SK-N-SH treated with all-trans-retinoic acid at 6 μM for 48 hours (cell line): Measurements from ENCODE around the gene FGL2.

Experiments
- ATAC-seq: fragments of 200-7000 bp; cut with Tn5 transposase; 3 replicates; pipeline ENCODE4 v1.9.1; 2020; ENCODE audit warnings: mild to moderate bottlenecking, moderate library complexity
- ARNTL ChIP-seq: fragments of 450-650 bp; formaldehyde crosslinking; IDR thresholded peaks from 2 replicates; pipeline ENCODE4 v1.5.0; 2020; ENCODE audit warnings: low read depth, mild to moderate bottlenecking, moderate library complexity, borderline replicate concordance
- CSDC2 ChIP-seq: fragments of 250-450 bp; sonication (Bioruptor Pico); IDR thresholded peaks from 2 replicates; pipeline ENCODE4 v1.5.0; 2020; ENCODE audit warnings: mild to moderate bottlenecking, moderate library complexity
- ESRRG ChIP-seq: fragments of 250-450 bp; sonication (Bioruptor Pico); IDR thresholded peaks from 2 replicates; pipeline ENCODE4 v1.6.1; 2021; ENCODE audit warnings: mild to moderate bottlenecking
- GLIS3 ChIP-seq: fragments of 250-450 bp; sonication (Bioruptor Pico); IDR thresholded peaks from 2 replicates; pipeline ENCODE4 v1.5.0; 2020; ENCODE audit warnings: mild to moderate bottlenecking, moderate library complexity
- ISL1 ChIP-seq: fragments of 250-450 bp; sonication (Bioruptor Pico); IDR thresholded peaks from 2 replicates; pipeline ENCODE4 v2.1.2; 2022; ENCODE audit warnings: mild to moderate bottlenecking, moderate library complexity
- OSR1 ChIP-seq: fragments of 250-450 bp; sonication (Bioruptor Pico); IDR thresholded peaks from 2 replicates; pipeline ENCODE4 v1.8.0; 2022; ENCODE audit warnings: moderate library complexity, mild to moderate bottlenecking, inconsistent platforms
- RARB ChIP-seq: fragments of 250-450 bp; sonication (Bioruptor Pico); IDR thresholded peaks from 2 replicates; pipeline ENCODE4 v1.8.0; 2021; ENCODE audit warnings: mild to moderate bottlenecking, moderate library complexity
- SNAI2 ChIP-seq: fragments of 250-450 bp; sonication (Bioruptor Pico); IDR thresholded peaks from 2 replicates; pipeline ENCODE4 v1.5.0; 2020; ENCODE audit warnings: mild to moderate bottlenecking, moderate library complexity
- TCF4 ChIP-seq: fragments of 250-450 bp; sonication (Bioruptor Pico); IDR thresholded peaks from 2 replicates; pipeline ENCODE4 v1.8.0; 2021; ENCODE audit warnings: mild to moderate bottlenecking, moderate library complexity, borderline replicate concordance
- TOX ChIP-seq: fragments of 250-450 bp; sonication (Bioruptor Pico); IDR thresholded peaks from 2 replicates; pipeline ENCODE4 v1.8.0; 2021; ENCODE audit warnings: mild to moderate bottlenecking, moderate library complexity, borderline replicate concordance
- ZC3H10 ChIP-seq: fragments of 250-450 bp; sonication (Bioruptor Pico); IDR thresholded peaks from 2 replicates; pipeline ENCODE4 v1.5.1; 2021; ENCODE audit warnings: mild to moderate bottlenecking, moderate library complexity
- ZFP3 ChIP-seq: fragments of 250-450 bp; sonication (Bioruptor Pico); IDR thresholded peaks from 2 replicates; pipeline ENCODE4 v1.5.0; 2020; ENCODE audit warnings: mild to moderate bottlenecking, moderate library complexity
- ZFP30 ChIP-seq: fragments of 450-650 bp; formaldehyde crosslinking; IDR thresholded peaks from 2 replicates; pipeline ENCODE4 v1.5.0; 2022; ENCODE audit warnings: mild to moderate bottlenecking, moderate library complexity
- ZNF565 ChIP-seq: fragments of 450-650 bp; formaldehyde crosslinking; conservative IDR thresholded peaks from 2 replicates; pipeline ENCODE4 v1.5.0; 2020; ENCODE audit warnings: low read depth, mild to moderate bottlenecking, moderate library complexity
- ZNF70 ChIP-seq: fragments of 450-650 bp; formaldehyde crosslinking; IDR thresholded peaks from 2 replicates; pipeline ENCODE4 v1.5.0; 2020; ENCODE audit warnings: mild to moderate bottlenecking, moderate library complexity
- ZNF8 ChIP-seq: fragments of 450-650 bp; formaldehyde crosslinking; IDR thresholded peaks from 2 replicates; pipeline ENCODE4 v1.5.0; 2020; ENCODE audit warnings: mild to moderate bottlenecking, moderate library complexity
- TF ChIP-seq, protein P1 (sequence below): fragments of 250-450 bp; sonication (Bioruptor Pico); IDR thresholded peaks from 2 replicates; pipeline ENCODE4 v1.5.0; 2020; ENCODE audit warnings: mild to moderate bottlenecking, moderate library complexity
- TF ChIP-seq, protein P2 (sequence below): fragments of 250-450 bp; sonication (Bioruptor Pico); IDR thresholded peaks from 2 replicates; pipeline ENCODE4 v1.8.0; 2021; ENCODE audit warnings: low read depth, mild to moderate bottlenecking, moderate library complexity, borderline replicate concordance
- TF ChIP-seq, protein P3 (sequence below): fragments of 250-450 bp; sonication (Bioruptor Pico); IDR thresholded peaks from 2 replicates; pipeline ENCODE4 v1.5.1; 2021; ENCODE audit warnings: mild to moderate bottlenecking, moderate library complexity
- TF ChIP-seq, protein P4 (sequence below): fragments of 250-450 bp; sonication (Bioruptor Pico); IDR thresholded peaks from 2 replicates; pipeline ENCODE4 v1.8.0; 2020; ENCODE audit warnings: mild to moderate bottlenecking, moderate library complexity, borderline replicate concordance
- TF ChIP-seq, protein P5 (sequence below): fragments of 250-450 bp; sonication (Bioruptor Pico); IDR thresholded peaks from 2 replicates; pipeline ENCODE4 v1.5.1; 2020; ENCODE audit warnings: low read depth, mild to moderate bottlenecking, moderate library complexity

Gene FGL2

DNA sequence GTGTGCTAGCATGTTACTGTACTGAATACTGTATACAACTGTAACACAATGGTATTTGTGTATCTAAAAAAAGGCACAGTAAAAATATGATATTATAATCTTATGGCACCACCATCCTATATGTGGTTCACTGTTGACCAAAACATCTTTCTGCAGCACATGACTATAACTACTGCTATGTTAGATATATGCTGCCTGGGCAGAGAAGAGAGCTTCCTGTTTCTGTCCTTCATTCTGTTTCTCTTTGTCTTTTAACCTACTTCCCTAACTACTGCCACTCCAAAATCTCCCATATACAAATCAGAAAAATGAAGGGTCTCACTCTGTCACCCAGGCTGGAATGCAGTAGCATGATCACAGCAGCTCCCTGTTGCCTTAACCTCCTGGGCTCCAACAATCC lies 8.8 kb upstream of the FGL2 start:
- no peak for TF ChIP-seq ISL1
- TF ChIP-seq, protein P1, sequence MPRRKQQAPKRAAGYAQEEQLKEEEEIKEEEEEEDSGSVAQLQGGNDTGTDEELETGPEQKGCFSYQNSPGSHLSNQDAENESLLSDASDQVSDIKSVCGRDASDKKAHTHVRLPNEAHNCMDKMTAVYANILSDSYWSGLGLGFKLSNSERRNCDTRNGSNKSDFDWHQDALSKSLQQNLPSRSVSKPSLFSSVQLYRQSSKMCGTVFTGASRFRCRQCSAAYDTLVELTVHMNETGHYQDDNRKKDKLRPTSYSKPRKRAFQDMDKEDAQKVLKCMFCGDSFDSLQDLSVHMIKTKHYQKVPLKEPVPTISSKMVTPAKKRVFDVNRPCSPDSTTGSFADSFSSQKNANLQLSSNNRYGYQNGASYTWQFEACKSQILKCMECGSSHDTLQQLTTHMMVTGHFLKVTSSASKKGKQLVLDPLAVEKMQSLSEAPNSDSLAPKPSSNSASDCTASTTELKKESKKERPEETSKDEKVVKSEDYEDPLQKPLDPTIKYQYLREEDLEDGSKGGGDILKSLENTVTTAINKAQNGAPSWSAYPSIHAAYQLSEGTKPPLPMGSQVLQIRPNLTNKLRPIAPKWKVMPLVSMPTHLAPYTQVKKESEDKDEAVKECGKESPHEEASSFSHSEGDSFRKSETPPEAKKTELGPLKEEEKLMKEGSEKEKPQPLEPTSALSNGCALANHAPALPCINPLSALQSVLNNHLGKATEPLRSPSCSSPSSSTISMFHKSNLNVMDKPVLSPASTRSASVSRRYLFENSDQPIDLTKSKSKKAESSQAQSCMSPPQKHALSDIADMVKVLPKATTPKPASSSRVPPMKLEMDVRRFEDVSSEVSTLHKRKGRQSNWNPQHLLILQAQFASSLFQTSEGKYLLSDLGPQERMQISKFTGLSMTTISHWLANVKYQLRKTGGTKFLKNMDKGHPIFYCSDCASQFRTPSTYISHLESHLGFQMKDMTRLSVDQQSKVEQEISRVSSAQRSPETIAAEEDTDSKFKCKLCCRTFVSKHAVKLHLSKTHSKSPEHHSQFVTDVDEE (CRISPR knock-in tag) = no peak
- TF ChIP-seq OSR1 (CRISPR knock-in tag) = no peak
- no peak for TF ChIP-seq ZFP3 (CRISPR knock-in tag)
- TF ChIP-seq ZNF70 (CRISPR knock-in tag) = no peak
- no peak for TF ChIP-seq TCF4 (CRISPR knock-in tag)
- TF ChIP-seq ZNF565 = no peak
- TF ChIP-seq ESRRG (CRISPR knock-in tag) = no peak
- TF ChIP-seq ARNTL (CRISPR knock-in tag) = no peak
- no peak for TF ChIP-seq GLIS3 (CRISPR knock-in tag)
- no peak for TF ChIP-seq CSDC2 (CRISPR knock-in tag)
- no peak for TF ChIP-seq SNAI2 (CRISPR knock-in tag)
- TF ChIP-seq, protein P2, sequence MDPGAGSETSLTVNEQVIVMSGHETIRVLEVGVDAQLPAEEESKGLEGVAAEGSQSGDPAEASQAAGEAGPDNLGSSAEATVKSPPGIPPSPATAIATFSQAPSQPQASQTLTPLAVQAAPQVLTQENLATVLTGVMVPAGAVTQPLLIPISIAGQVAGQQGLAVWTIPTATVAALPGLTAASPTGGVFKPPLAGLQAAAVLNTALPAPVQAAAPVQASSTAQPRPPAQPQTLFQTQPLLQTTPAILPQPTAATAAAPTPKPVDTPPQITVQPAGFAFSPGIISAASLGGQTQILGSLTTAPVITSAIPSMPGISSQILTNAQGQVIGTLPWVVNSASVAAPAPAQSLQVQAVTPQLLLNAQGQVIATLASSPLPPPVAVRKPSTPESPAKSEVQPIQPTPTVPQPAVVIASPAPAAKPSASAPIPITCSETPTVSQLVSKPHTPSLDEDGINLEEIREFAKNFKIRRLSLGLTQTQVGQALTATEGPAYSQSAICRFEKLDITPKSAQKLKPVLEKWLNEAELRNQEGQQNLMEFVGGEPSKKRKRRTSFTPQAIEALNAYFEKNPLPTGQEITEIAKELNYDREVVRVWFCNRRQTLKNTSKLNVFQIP (CRISPR knock-in tag) = no peak
- no peak for TF ChIP-seq ZNF8
- ATAC-seq = no peak

DNA sequence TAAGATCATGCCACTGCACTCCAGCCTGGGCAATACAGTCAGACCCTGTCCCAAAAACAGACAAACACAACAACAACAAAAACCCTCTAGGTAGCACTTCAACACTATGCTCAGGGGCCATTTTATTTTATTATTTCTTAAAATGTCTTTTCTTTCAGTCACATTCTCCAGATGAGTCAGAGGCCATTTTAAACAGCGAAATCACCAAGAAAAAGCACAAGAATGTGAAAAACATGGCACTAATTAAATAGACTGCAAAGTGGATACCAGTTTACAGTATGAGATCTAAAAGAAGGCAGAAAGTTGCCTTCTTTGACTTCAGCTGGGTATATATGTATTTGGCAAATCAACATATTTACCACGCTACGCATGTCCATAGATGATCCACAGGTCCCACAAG lies 6.1 kb upstream of the FGL2 start:
- ATAC-seq = no peak

DNA sequence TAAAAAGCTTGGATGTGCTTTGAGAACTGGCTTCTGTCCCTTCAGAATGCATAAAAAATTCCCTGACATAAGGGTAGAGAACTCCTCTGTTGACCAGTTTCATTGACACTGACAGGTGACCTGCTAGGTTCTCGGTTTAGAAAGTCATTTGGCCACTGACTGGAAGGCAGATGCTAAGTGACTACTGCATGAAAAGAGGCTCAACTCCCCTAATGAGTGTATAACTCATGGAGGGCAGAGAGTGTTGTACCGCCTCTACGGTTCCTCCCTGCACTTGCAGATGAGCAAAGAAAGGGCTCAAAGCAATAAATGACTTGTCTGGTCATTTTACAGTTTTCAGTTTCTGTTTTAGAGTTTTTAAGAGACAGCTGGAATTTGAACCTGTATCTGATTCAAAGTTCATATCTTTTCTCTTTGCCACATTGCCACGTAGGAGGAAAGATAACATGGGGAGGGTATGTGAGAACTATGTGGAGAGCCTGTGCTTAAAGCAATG lies 2.9 kb upstream of the FGL2 start:
- no peak for ATAC-seq
- TF ChIP-seq ESRRG (CRISPR knock-in tag) (no peak), OSR1 (CRISPR knock-in tag) (no peak), TCF4 (CRISPR knock-in tag) (no peak), ZC3H10 (CRISPR knock-in tag) (no peak), RARB (CRISPR knock-in tag) (no peak), ISL1 (no peak), TOX (CRISPR knock-in tag) (no peak), ARNTL (CRISPR knock-in tag) (no peak)
- TF ChIP-seq, protein P3, sequence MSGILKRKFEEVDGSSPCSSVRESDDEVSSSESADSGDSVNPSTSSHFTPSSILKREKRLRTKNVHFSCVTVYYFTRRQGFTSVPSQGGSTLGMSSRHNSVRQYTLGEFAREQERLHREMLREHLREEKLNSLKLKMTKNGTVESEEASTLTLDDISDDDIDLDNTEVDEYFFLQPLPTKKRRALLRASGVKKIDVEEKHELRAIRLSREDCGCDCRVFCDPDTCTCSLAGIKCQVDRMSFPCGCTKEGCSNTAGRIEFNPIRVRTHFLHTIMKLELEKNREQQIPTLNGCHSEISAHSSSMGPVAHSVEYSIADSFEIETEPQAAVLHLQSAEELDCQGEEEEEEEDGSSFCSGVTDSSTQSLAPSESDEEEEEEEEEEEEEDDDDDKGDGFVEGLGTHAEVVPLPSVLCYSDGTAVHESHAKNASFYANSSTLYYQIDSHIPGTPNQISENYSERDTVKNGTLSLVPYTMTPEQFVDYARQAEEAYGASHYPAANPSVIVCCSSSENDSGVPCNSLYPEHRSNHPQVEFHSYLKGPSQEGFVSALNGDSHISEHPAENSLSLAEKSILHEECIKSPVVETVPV (CRISPR knock-in tag) = no peak
- TF ChIP-seq, protein P4, sequence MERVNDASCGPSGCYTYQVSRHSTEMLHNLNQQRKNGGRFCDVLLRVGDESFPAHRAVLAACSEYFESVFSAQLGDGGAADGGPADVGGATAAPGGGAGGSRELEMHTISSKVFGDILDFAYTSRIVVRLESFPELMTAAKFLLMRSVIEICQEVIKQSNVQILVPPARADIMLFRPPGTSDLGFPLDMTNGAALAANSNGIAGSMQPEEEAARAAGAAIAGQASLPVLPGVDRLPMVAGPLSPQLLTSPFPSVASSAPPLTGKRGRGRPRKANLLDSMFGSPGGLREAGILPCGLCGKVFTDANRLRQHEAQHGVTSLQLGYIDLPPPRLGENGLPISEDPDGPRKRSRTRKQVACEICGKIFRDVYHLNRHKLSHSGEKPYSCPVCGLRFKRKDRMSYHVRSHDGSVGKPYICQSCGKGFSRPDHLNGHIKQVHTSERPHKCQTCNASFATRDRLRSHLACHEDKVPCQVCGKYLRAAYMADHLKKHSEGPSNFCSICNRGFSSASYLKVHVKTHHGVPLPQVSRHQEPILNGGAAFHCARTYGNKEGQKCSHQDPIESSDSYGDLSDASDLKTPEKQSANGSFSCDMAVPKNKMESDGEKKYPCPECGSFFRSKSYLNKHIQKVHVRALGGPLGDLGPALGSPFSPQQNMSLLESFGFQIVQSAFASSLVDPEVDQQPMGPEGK = no peak
- TF ChIP-seq, protein P2 (CRISPR knock-in tag) = no peak
- TF ChIP-seq, protein P5, sequence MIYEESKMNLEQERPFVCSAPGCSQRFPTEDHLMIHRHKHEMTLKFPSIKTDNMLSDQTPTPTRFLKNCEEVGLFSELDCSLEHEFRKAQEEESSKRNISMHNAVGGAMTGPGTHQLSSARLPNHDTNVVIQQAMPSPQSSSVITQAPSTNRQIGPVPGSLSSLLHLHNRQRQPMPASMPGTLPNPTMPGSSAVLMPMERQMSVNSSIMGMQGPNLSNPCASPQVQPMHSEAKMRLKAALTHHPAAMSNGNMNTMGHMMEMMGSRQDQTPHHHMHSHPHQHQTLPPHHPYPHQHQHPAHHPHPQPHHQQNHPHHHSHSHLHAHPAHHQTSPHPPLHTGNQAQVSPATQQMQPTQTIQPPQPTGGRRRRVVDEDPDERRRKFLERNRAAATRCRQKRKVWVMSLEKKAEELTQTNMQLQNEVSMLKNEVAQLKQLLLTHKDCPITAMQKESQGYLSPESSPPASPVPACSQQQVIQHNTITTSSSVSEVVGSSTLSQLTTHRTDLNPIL (CRISPR knock-in tag) = no peak

More for the DNA sequence above, 6.1 kb upstream of the FGL2 start:
- TF ChIP-seq ZFP30 (CRISPR knock-in tag) (no peak), CSDC2 (CRISPR knock-in tag) (no peak), GLIS3 (CRISPR knock-in tag) (no peak), ZFP3 (CRISPR knock-in tag) (no peak), TOX (CRISPR knock-in tag) (no peak), RARB (CRISPR knock-in tag) (no peak), OSR1 (CRISPR knock-in tag) (no peak), ZC3H10 (CRISPR knock-in tag) (no peak), TCF4 (CRISPR knock-in tag) (no peak), ZNF70 (CRISPR knock-in tag) (no peak)
- TF ChIP-seq, protein P5 (CRISPR knock-in tag) = no peak
